Ammon's horn (tissue), 1 donor: ENCODE results near the gene SCGB1C1.

Experiments
- DNase-seq: peaks from one replicate; pipeline ENCODE4 v3.0.0-alpha.2; 2016; ENCODE audit warnings: low spot score

Gene SCGB1C1

GRCh38 chr11:205221-206001 lies 12.5 kb downstream of the SCGB1C1 start:
- no peak for DNase-seq

- DNase-seq = no peak
Measured at GRCh38 chr11:206002-206384, 13.1 kb downstream of the SCGB1C1 start.

GRCh38 chr11:206526-207207 lies 13.8 kb downstream of the SCGB1C1 start:
- no peak for DNase-seq

GRCh38 chr11:207208-207862 lies 14.5 kb downstream of the SCGB1C1 start, which contains the start of the genes BET1L and RIC8A:
Gene BET1L (minus strand): TSS chr11:207399. CDS start chr11:207321, 78 bp downstream.
Gene RIC8A (plus strand): TSS chr11:207708. CDS start chr11:208855, 1,147 bp downstream.
- DNase-seq = peak; percentile 99

GRCh38 chr11:207863-208180 lies 14.9 kb downstream of the SCGB1C1 start:
- no peak for DNase-seq

- DNase-seq = peak; percentile 72
Measured at GRCh38 chr11:208181-208916, 15.5 kb downstream of the SCGB1C1 start.

- no peak for DNase-seq
Measured at GRCh38 chr11:208917-209260, 16.0 kb downstream of the SCGB1C1 start.

GRCh38 chr11:209275-210121 lies 16.6 kb downstream of the SCGB1C1 start:
- no peak for DNase-seq

GRCh38 chr11:210122-210802 lies 17.4 kb downstream of the SCGB1C1 start:
- DNase-seq = no peak

GRCh38 chr11:210803-211180 lies 17.9 kb downstream of the SCGB1C1 start:
- no peak for DNase-seq

- no peak for DNase-seq
Measured at GRCh38 chr11:211295-211694, 18.4 kb downstream of the SCGB1C1 start.

- no peak for DNase-seq
Measured at GRCh38 chr11:211741-212140, 18.9 kb downstream of the SCGB1C1 start.

GRCh38 chr11:212150-213100 lies 19.5 kb downstream of the SCGB1C1 start:
- no peak for DNase-seq

- no peak for DNase-seq
Measured at GRCh38 chr11:213111-213510, 20.2 kb downstream of the SCGB1C1 start.

GRCh38 chr11:214083-214482 lies 21.2 kb downstream of the SCGB1C1 start:
- no peak for DNase-seq

- DNase-seq = no peak
Measured at GRCh38 chr11:215581-216037, 22.7 kb downstream of the SCGB1C1 start.

GRCh38 chr11:216081-216974 lies 23.4 kb downstream of the SCGB1C1 start:
- DNase-seq = no peak

GRCh38 chr11:217704-218103 lies 24.8 kb downstream of the SCGB1C1 start:
- DNase-seq = no peak
